ENCODE results near the gene CENPA.

Gene CENPA

GRCh38 chr2:26767894-26768487, 17.9 kb upstream of the CENPA start:
- no peak for DNase-seq (ENCODE audit: low read depth, low spot score)
- no peak overlapping the region for H3K4me3 ChIP-seq (ENCODE audit: low read depth, low read length)
- in situ Hi-C loops (cut with HindIII; ENCODE audit: low sequenced_read_pairs) = no loop called here
- no peak for TF ChIP-seq CTCF (IDR thresholded peaks at IDR 0.05; ENCODE audit: low read depth, low read length)

GRCh38 chr2:26768759-26769088, 17.1 kb upstream of the CENPA start:
- DNase-seq (ENCODE audit: low read depth, low spot score) = no peak
- no peak overlapping the region for H3K4me3 ChIP-seq (ENCODE audit: low read depth, low read length)
- no peak for TF ChIP-seq CTCF (IDR thresholded peaks at IDR 0.05; ENCODE audit: low read depth, low read length)
- in situ Hi-C loops (cut with HindIII; ENCODE audit: low sequenced_read_pairs) = no loop called here

- DNase-seq (ENCODE audit: low read depth, low spot score) = peak; percentile 27
- no peak overlapping the region for H3K4me3 ChIP-seq (ENCODE audit: low read depth, low read length)
These were observed 16.6 kb upstream of the CENPA start for GRCh38 chr2:26769089-26769761.

GRCh38 chr2:26770986-26771586, 14.8 kb upstream of the CENPA start:
- no peak overlapping the region for H3K4me3 ChIP-seq (ENCODE audit: low read depth, low read length)
- TF ChIP-seq CTCF (IDR thresholded peaks at IDR 0.05; ENCODE audit: low read depth, low read length) = peak; percentile 36
- peak; percentile 71 for DNase-seq (ENCODE audit: low read depth, low spot score)
- in situ Hi-C loops (cut with HindIII; ENCODE audit: low sequenced_read_pairs) = no loop called here

More at GRCh38 chr2:26769089-26769761, 16.6 kb upstream of the CENPA start:
- TF ChIP-seq CTCF (IDR thresholded peaks at IDR 0.05; ENCODE audit: low read depth, low read length) = no peak
- in situ Hi-C loops (cut with HindIII; ENCODE audit: low sequenced_read_pairs) = no loop called here

GRCh38 chr2:26772064-26773001, 13.5 kb upstream of the CENPA start:
- no peak overlapping the region for H3K4me3 ChIP-seq (ENCODE audit: low read depth, low read length)
- in situ Hi-C loops (cut with HindIII; ENCODE audit: low sequenced_read_pairs) = no loop called here
- DNase-seq (ENCODE audit: low read depth, low spot score) = no peak
- TF ChIP-seq CTCF (IDR thresholded peaks at IDR 0.05; ENCODE audit: low read depth, low read length) = no peak

- no peak for DNase-seq (ENCODE audit: low read depth, low spot score)
- H3K4me3 ChIP-seq (ENCODE audit: low read depth, low read length) = no peak overlapping the region
- no peak for TF ChIP-seq CTCF (IDR thresholded peaks at IDR 0.05; ENCODE audit: low read depth, low read length)
- in situ Hi-C loops (cut with HindIII; ENCODE audit: low sequenced_read_pairs) = no loop called here
These were observed 9.6 kb upstream of the CENPA start for GRCh38 chr2:26776195-26776800.
